ENCODE results near the gene SLX4IP.
"Not testable (repeated sequence)": the region's sequence is repeated elsewhere in the genome, so short reads cannot be mapped to it uniquely, and the experiment has no call there.

Gene SLX4IP

DNA sequence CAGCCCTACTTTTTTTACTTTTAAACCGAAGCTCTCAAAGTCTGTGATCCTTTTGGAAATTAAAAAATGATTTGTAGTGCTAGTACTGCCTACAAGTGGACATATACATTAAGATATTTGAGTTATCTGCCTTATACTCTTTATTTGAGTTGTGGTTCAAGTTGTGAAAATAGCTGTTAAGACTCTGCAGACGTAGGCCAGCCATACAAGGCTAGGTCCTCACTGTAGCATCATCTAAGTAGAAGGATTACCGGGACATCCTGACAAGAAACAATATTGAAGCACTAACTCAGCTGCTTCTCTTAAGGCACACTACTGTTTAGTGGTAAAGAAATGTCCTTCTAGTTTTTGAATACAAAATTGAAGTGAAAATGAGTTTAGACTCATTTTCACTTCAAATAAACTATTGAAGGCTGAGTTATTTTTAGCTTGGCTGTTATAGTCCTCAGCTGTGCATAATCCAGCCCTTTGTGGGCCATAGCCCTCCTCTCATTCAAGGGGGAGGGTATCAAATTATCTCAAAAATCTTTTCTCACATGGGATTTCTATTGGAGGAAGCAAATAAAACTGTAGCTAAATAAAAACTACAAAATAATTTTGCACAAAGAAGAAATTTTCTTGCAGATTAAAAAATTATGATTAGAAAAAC, 170.6 kb downstream of the SLX4IP start:
- no peak for DNase-seq (ENCODE audit: low read depth)

- peak; percentile 81 for DNase-seq (ENCODE audit: low read depth)
These were observed 174.2 kb downstream of the SLX4IP start for GRCh38 chr20:10609276-10609675.

- DNase-seq (ENCODE audit: low read depth): no peak
These were observed 174.7 kb downstream of the SLX4IP start for GRCh38 chr20:10609770-10610169.

GRCh38 chr20:10610251-10610650, 175.1 kb downstream of the SLX4IP start:
- DNase-seq (ENCODE audit: low read depth): no peak

DNA sequence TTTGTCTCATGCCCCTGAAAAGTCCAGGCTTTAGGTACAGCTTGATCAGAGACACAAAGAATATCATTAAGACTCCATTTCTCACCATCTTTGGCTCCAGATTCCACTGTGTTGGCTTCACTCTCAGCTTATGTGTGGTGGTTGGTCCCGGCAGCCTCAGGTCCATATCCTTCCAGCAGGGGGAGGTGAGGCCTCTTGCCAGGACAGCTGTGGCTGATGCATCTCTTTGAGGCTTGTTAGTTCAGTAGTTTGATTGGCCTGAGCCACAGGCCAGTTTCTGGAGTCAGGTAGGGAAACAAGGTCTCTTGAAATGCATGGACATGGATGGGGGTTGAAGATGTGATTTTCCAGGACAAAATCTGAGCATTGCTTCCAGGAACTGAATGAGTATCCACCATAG, 176.3 kb downstream of the SLX4IP start:
- no peak for DNase-seq (ENCODE audit: low read depth)

GRCh38 chr20:10613426-10613825, 178.3 kb downstream of the SLX4IP start:
- DNase-seq (ENCODE audit: low read depth): not testable (repeated sequence)

- DNase-seq (ENCODE audit: low read depth): no peak
These were observed 178.8 kb downstream of the SLX4IP start for GRCh38 chr20:10613911-10614310.

- no peak for DNase-seq (ENCODE audit: low read depth)
These were observed 181.1 kb downstream of the SLX4IP start for GRCh38 chr20:10616212-10616611.

DNA sequence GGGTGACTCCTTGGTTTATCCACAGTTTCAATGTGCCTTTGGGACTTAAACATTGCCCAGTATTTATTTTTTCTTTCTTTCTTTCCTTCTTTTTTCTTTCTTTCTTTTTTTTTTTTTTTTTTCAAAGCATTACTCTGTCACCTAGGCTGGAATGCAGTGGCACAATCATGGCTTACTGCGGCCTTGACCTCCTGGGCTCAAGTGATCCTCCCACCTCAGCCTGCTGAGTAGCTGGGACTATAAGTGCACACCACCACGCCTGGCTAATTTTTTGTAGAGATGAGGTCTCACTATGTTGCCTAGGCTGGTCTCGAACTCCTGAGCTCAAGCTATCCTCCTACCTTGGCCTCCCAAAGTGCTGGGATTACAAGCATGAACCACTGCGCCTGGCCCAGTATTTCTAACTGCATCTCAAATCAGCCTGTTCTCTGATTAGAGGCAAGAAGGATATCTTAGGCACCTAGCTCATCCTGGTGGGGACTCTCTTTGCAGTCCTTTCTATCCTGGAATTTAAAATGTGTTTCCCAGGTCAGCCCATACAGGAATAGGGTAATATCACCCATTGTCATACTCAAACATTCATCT, 182.5 kb downstream of the SLX4IP start:
- not testable (repeated sequence) for DNase-seq (ENCODE audit: low read depth)

DNA sequence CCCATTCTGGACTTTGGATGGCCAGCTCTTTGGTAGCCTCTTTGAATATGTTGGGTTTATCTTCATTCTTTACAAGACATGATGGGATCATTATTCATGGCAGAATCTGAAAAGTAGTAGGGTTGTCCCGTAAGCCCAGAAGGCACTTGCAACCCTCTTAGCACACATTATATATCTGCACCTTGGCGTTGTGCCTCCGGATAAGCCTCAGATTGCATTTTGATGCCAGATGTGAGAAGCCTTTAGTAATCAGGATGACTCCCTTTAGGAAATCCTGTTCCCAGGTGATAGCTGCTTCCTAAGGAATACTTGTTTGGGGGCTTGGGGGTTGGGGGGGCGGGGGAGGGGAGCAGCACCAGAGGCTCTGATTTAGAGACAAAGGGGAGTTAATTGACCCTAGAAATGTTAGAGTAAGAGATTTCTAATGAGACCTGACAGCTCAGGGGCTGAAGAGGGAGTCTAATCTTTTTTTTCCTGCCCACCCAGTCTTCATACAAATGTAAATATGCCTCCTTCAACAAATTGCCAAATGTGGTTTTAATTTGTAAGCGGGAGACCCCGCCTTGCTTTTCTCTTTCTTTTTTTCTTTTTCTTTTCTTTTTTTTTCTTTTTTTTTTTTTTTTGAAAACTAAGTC, 183.6 kb downstream of the SLX4IP start:
- no peak for DNase-seq (ENCODE audit: low read depth)

GRCh38 chr20:10619427-10619826, 184.3 kb downstream of the SLX4IP start:
- DNase-seq (ENCODE audit: low read depth): peak; percentile 94

GRCh38 chr20:10621149-10621548, 186.0 kb downstream of the SLX4IP start:
- no peak for DNase-seq (ENCODE audit: low read depth)

DNA sequence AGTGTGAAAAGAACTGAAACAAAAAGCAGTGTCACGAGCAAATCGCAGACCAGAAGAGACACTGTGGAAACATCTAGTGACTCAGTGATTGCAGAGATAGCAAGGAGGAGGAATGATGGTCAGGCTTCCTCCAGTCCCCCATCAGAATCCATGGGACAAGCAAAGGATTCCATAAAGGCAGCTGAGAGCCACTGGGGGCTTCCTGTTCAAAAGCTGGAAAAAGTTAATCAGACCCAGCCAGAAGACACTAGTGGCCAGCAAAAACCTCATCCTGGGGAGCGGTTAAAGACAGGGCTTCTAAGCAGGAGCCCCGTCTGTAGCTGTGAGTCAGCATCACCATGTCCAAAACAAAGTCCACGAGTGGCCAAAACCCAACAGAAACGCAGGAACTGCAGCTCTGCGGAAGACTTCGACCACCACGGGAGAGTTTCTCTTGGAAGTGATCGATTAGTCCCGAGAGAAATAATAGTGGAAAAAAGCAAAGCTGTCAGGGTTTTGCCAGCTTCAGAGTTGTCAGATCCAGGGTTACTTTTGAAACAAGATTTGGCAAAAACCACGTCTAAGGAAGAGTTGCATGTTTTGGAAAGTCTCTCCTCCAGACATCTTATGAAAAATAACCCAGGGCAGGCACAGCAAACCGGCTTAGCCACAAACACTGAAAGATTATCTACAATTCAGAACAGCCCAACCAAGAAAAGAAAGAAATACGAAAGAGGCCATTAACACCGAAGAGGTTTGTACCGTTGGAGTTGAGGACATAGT, 187.7 kb downstream of the SLX4IP start:
- peak; percentile 50 for DNase-seq (ENCODE audit: low read depth)

DNA sequence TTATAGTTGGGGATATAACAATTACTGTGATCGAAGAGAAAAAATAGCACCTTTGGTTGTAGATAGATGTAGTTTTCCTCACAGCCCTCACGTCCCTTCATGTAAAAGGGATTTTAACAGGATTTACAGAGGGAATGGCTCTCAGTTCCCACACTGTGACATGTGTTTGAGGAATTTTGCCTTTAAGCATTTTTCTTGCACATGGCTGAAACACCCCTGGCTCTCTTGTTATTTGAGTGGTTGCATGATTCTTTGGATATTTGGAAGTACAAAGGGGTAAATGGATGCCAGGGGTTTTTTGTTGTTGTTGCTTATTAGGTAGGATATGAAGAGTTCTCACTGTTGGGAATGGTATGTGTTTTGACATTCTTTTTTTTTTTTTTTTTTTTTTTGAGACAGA, 190.5 kb downstream of the SLX4IP start:
- no peak for DNase-seq (ENCODE audit: low read depth)

GRCh38 chr20:10626896-10627295, 191.8 kb downstream of the SLX4IP start:
- DNase-seq (ENCODE audit: low read depth): no peak

DNA sequence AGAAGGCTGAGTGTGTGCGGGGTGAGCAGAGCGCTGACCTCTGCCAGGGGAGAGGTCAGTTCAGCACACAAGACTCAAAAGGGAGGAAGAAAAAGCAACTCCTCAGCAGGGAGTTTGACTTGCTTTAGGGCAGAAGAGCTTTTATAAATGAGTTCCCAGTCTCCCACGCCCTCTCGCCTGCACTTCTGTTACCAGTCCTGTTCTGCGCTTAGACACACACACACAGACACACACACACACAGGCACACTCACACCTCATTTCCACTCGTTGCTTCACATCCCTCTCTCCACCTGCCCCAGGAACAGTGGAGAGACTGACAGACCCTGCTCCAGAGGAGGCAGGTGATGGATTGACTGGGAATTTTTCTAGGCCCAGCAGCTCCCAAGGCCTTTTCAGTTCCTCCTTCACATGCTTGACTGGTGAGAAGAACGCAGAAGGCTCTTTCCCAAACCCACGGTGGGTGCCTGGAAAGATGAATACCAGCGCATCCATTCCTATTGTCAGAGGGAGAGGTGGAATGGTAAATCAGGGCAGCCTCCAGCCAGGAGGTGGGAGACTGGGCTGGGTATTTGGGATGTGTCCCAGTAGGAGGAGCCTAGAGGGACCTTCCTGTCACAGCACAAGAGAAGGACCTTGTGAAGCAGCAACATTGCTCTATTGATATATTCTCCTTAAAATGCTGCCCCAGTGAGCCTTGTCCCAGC, 195.0 kb downstream of the SLX4IP start:
- DNase-seq (ENCODE audit: low read depth): no peak

GRCh38 chr20:10631126-10631525, 196.0 kb downstream of the SLX4IP start:
- no peak for DNase-seq (ENCODE audit: low read depth)

GRCh38 chr20:10632721-10633509, 197.8 kb downstream of the SLX4IP start:
- no peak for DNase-seq (ENCODE audit: low read depth)

- DNase-seq (ENCODE audit: low read depth): no peak
These were observed 198.6 kb downstream of the SLX4IP start for GRCh38 chr20:10633718-10634117.

DNA sequence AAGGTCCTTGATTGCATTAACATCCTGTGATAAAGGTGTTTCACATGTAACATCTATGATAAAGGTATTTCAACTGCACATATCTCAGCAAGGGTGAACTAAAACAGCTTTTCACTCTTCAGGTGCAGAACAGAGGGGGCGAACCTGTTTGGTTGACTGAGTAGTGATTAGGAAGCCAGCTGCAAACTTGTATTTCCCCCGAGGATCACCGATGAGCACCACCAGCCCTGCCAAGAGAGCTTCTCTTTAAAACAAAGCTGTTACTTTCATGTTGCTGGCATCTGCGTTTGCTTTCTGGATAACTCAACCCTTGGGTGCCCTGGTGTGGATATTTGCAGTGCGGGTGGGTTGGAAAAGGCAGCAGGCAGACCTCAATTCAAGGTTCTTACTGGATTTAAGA, 199.1 kb downstream of the SLX4IP start:
- no peak for DNase-seq (ENCODE audit: low read depth)

DNA sequence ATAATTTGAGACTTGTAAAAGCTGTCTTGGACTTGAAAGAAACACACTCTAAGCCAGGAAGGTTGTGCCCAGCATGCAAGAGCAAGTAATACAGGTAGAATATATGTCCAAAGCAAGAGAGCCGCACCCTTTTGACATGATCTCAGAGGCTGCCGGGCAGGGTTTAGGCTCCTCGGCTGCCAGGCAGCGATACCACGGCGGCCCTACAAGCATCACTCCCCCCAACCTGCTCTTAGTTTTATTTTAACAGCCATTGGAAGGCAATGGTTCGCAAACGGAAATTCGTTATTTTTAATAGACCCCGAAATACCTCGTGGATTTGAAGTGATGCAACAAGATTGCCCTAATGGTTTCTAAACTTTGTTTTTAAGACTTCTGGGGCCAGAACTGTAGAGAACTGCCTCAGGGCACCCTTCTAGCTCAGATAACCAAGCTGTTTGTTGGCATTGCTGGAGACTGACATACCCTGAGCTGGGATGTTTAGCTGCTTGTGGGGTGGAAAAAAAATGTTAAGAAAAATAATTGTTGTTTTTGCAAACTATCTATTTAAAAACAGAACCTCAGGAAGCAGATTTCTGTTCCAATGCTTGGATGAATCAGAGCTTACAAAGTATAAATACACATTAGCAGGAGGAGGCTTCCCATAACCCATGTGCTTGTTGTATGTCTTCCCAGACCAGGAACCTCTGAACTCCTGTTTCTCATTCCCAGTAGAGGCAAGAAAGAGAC, 199.7 kb downstream of the SLX4IP start:
- no peak for DNase-seq (ENCODE audit: low read depth)

Data from GM04503 (cell line).